Calu3 (cell line): Measurements from ENCODE around the gene TFAM. TPM values are rescaled to one million over a fixed set of nuclear protein-coding genes. Genes with fewer than 3 reads are reported as not detected.

ENCODE experiments used
- BruUV-seq: library from RNA; stranded (reverse); fragments of 400-500 nt; replicated peaks from 2 replicates; lab custom pipeline; 2021; lab: Mats Ljungman, UMichigan
- CTCF ChIA-PET: fragments of 300-600 bp; sonication (Branson Sonifier 250); formaldehyde crosslinking; loops from one replicate; lab custom pipeline; 2022; ENCODE audit warnings: antibody characterized with exemption; lab: Charles Lee
- DNase-seq: peaks from one replicate; pipeline ENCODE4 v3.0.0; 2022
- H3K27ac Mint-ChIP-seq: one replicate; pipeline ENCODE4 v1.8.0; 2022; ENCODE audit warnings: mixed read lengths; ENCODE audit not compliant: unreplicated experiment
- H3K27me3 Mint-ChIP-seq: one replicate; pipeline ENCODE4 v1.8.0; 2022; ENCODE audit warnings: mixed read lengths; ENCODE audit not compliant: unreplicated experiment
- H3K36me3 Mint-ChIP-seq: one replicate; pipeline ENCODE4 v1.8.0; 2022; ENCODE audit warnings: mild to moderate bottlenecking, moderate library complexity, mixed read lengths; ENCODE audit not compliant: insufficient read depth, unreplicated experiment
- H3K4me1 Mint-ChIP-seq: one replicate; pipeline ENCODE4 v1.8.0; 2022; ENCODE audit warnings: mild to moderate bottlenecking, low read depth, mixed read lengths; ENCODE audit not compliant: unreplicated experiment
- H3K4me3 Mint-ChIP-seq: one replicate; pipeline ENCODE4 v1.8.0; 2022; ENCODE audit warnings: mild to moderate bottlenecking, low read depth, moderate library complexity, mixed read lengths; ENCODE audit not compliant: unreplicated experiment
- H3K9me3 Mint-ChIP-seq: one replicate; pipeline ENCODE4 v1.8.0; 2022; ENCODE audit warnings: low read depth, mixed read lengths; ENCODE audit not compliant: unreplicated experiment
- intact Hi-C: fragments of 100-400 bp; cut with micrococcal nuclease; formaldehyde crosslinking; loops from one replicate; pipeline ENCODE4 v1.10.0; 2022; ENCODE audit not compliant: unreplicated experiment
- total RNA-seq: library from RNA; stranded (reverse); gene quantifications from 2 replicates; pipeline ENCODE4 v1.2.3, GENCODE V29; 2022
- TF ChIP-seq, protein P1 (sequence below): fragments of 200-600 bp; IDR thresholded peaks from one replicate; pipeline ENCODE4 v1.8.0; 2022; ENCODE audit warnings: antibody characterized with exemption; ENCODE audit not compliant: unreplicated experiment

Gene TFAM
- total RNA-seq, 1 experiment from 2014 or later, result 94.3 TPM

DNA sequence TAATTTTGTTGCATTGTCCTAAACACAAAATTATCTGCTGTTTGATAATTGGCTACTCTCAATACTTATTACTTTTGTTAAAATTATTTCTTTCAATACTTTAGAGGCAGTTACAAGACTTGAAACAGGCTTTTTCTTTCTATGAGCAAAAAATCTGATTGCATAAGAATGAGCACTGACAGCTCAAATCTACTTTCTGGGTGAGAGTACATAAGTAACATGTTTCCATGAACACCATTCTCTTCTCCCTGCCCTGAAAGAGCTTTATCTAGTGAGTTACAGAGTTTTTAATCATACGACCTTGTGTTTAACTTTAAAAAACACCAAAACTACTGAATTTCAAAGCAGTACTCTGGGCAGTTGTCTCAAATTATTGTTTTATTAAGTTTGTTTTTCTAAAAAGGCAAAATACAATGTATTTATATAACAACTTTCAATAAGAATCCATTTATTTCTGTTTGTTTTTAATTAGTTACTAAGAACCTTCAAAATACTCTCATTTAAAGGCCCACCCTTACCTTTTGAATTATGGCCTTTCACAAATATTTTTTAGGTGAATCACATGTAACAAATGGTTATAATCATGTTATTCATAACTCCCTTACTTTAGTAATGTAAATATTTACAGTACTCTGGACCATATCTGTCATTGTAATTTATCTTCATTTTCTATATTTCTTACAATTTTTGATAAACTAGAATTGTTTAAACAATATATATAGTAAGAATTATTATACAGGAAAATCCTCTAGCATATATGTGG, 23.0 kb upstream of the TFAM start:
- intact Hi-C loops, result no loop called here
- CTCF ChIA-PET, result no interaction called here
- H3K27me3 Mint-ChIP-seq, result no peaks in the 10 kb centered on the region
- H3K9me3 Mint-ChIP-seq, result no peaks in the 10 kb centered on the region
- no peak overlapping the region for H3K4me3 Mint-ChIP-seq
- no peaks in the 10 kb centered on the region for H3K36me3 Mint-ChIP-seq
- peaks cover 8% of the 10 kb centered on the region for H3K4me1 Mint-ChIP-seq
- TF ChIP-seq, protein P1, sequence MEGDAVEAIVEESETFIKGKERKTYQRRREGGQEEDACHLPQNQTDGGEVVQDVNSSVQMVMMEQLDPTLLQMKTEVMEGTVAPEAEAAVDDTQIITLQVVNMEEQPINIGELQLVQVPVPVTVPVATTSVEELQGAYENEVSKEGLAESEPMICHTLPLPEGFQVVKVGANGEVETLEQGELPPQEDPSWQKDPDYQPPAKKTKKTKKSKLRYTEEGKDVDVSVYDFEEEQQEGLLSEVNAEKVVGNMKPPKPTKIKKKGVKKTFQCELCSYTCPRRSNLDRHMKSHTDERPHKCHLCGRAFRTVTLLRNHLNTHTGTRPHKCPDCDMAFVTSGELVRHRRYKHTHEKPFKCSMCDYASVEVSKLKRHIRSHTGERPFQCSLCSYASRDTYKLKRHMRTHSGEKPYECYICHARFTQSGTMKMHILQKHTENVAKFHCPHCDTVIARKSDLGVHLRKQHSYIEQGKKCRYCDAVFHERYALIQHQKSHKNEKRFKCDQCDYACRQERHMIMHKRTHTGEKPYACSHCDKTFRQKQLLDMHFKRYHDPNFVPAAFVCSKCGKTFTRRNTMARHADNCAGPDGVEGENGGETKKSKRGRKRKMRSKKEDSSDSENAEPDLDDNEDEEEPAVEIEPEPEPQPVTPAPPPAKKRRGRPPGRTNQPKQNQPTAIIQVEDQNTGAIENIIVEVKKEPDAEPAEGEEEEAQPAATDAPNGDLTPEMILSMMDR, result no peak
- no TSS peak for BruUV-seq
- no peak for DNase-seq
- no peak overlapping the region for H3K27ac Mint-ChIP-seq

DNA sequence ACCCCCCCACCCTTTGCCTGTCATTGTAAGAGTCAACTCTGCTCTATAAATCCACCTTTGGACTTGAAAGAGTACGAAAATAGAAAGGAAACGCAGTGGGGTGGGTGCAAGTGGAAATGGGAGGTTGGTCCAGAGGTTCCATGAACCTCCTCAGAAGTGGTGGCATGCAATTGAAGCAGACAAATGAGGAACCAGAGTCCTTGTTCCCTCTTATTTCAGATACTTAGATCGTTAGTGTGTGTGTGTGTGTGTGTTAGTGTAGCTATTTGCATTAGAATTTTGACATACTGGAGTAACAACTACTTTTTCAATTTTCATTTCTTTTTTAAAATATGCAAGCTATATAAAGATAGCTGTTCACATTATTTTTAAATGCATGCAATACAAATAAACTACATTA, 18.1 kb upstream of the TFAM start:
- CTCF ChIA-PET, result no interaction called here
- no peak overlapping the region for H3K4me3 Mint-ChIP-seq
- no peaks in the 10 kb centered on the region for H3K27me3 Mint-ChIP-seq
- no peak for DNase-seq
- no peak overlapping the region for H3K27ac Mint-ChIP-seq
- no TSS peak for BruUV-seq
- no peaks in the 10 kb centered on the region for H3K9me3 Mint-ChIP-seq
- H3K4me1 Mint-ChIP-seq, result no peaks in the 10 kb centered on the region
- intact Hi-C loops, result no loop called here
- TF ChIP-seq, protein P1, result no peak
- no peaks in the 10 kb centered on the region for H3K36me3 Mint-ChIP-seq

DNA sequence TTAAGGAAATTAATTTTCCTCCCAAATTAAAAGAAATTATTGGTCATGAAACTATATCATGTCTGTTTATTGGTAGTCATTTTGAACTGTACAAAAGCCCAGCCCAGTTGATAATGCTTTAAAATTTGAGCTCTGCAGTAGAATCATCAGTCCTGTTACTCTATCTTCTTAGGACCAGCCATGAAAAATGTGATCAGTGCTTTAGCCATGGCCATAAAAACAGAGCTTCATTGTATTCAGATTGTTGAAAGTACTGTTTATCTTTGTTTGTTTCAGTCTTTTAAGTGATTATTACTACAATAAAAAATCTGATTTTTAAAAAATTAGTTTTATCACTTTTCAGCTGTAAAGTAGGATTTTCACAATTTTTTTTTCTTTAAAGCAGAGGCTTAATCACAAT, 13.7 kb upstream of the TFAM start:
- H3K4me3 Mint-ChIP-seq, result no peak overlapping the region
- no peaks in the 10 kb centered on the region for H3K36me3 Mint-ChIP-seq
- no peaks in the 10 kb centered on the region for H3K9me3 Mint-ChIP-seq
- TF ChIP-seq, protein P1, result no peak
- DNase-seq, result no peak
- no TSS peak for BruUV-seq
- no peaks in the 10 kb centered on the region for H3K27me3 Mint-ChIP-seq
- intact Hi-C loops, result no loop called here
- no peaks in the 10 kb centered on the region for H3K4me1 Mint-ChIP-seq
- no peak overlapping the region for H3K27ac Mint-ChIP-seq
- CTCF ChIA-PET, result no interaction called here

DNA sequence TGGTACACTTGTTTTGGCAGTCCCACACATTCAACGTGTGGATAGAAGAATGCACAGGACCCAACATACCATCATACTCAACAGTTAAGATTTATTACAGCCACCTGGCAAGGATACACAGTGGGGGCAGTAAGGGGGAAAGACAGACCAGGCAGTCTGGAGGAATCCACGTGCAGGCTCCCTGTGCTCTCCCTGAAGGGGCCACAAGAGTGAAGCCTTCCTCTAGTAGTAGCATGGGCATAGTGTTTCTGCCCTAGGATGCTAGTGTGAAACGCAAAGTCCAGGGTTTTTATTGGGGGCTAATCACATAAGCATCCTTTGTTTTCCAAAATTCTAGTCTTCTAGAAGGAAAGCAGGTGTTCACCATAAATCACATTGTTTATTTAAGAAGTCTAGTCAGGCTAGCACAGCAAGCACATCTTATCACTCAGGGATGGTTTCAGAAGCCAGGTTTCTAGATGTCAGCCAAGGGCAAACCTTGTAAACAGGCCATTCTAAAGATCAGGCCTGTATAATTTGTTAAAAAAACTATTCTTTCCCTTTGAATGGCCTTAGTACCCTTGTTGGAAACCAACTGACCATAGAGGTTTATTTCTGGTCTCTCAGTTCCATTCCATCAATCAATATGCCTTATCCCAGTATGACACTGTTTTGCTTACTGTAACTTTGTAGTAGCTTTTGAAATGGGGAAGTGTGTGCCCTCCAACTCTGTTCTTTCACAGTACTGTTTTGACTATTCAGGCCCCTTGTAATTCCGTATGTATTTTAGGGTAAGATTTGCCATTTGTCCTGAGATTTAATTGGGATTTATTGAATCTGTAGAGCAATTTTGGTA, 12.4 kb upstream of the TFAM start:
- CTCF ChIA-PET, result interaction anchor here (0.5 to 1.4 kb wide), 2 partner anchors 12 to 63 kb away, joined by 3 to 6 read pairs; partner anchors contain the start of gene TFAM
- Mint-ChIP-seq H3K36me3 (no peaks in the 10 kb centered on the region), H3K9me3 (no peaks in the 10 kb centered on the region)

More for the DNA sequence above, 12.4 kb upstream of the TFAM start:
- TF ChIP-seq, protein P1, result no peak
- Mint-ChIP-seq H3K27ac (no peak overlapping the region), H3K27me3 (no peaks in the 10 kb centered on the region), H3K4me3 (no peak overlapping the region), H3K4me1 (no peaks in the 10 kb centered on the region)
- BruUV-seq, result no TSS peak
- no peak for DNase-seq
- intact Hi-C loops, result no loop called here
